Nephron progenitor cell (in vitro differentiated cells): ENCODE measurements around the gene ZNF30.

Experiments used
- DNase-seq: peaks from one replicate; pipeline ENCODE4 v3.0.0; 2021
- H3K27ac Mint-ChIP-seq: 2 replicates; pipeline ENCODE4 v1.8.0; 2021; ENCODE audit warnings: mild to moderate bottlenecking, moderate library complexity, mixed read lengths
- H3K27me3 Mint-ChIP-seq: 2 replicates; pipeline ENCODE4 v1.8.0; 2021; ENCODE audit warnings: mild to moderate bottlenecking, low read depth, mixed read lengths; ENCODE audit not compliant: poor library complexity
- H3K36me3 Mint-ChIP-seq: 2 replicates; pipeline ENCODE4 v1.8.0; 2021; ENCODE audit warnings: low read depth, mixed read lengths
- H3K4me1 Mint-ChIP-seq: 2 replicates; pipeline ENCODE4 v1.8.0; 2021; ENCODE audit warnings: mixed read lengths
- H3K4me3 Mint-ChIP-seq: 2 replicates; pipeline ENCODE4 v1.8.0; 2021; ENCODE audit warnings: mild to moderate bottlenecking, moderate library complexity, mixed read lengths
- H3K9me3 Mint-ChIP-seq: 2 replicates; pipeline ENCODE4 v1.8.0; 2021; ENCODE audit warnings: mild to moderate bottlenecking, moderate library complexity, mixed read lengths
- TF ChIP-seq, protein P1 (sequence below): fragments of 200-600 bp; sonication (generic); IDR thresholded peaks from 2 replicates; pipeline ENCODE4 v1.5.0; 2021; ENCODE audit warnings: antibody characterized with exemption

The ZNF30 gene

DNA sequence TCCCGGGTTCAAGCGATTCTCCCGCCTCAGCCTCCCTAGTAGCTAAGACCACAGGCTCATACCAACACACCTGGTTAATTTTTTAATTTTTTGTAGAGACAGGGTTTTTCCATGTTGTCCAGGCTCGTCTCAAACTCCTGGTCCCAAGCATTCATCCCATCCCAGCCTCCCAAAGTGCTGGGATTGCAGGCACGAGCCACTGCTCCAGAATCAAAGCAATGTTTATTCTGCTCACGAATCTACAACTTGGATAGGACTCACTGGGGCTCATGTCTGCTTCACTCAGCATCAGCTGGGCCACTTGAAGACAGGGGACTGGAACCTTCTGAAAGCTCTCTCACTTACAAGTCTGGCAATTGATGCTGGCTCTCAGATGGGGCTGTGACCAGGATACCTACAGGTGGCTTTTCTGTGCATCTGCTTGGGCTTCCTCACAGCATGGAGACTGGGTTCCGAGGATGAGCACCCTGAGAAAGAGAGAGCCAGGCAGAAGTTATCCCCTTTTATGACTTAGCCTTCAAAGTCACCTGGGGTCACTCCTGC lies 45.5 kb downstream of the ZNF30 start:
- peaks cover 8% of the 10 kb centered on the region for H3K4me1 Mint-ChIP-seq
- peaks cover 12% of the 10 kb centered on the region for H3K27me3 Mint-ChIP-seq
- peaks cover 46% of the 10 kb centered on the region for H3K9me3 Mint-ChIP-seq
- no peak for DNase-seq
- H3K4me3 Mint-ChIP-seq: no peak overlapping the region
- H3K36me3 Mint-ChIP-seq: no peaks in the 10 kb centered on the region
- TF ChIP-seq, protein P1, sequence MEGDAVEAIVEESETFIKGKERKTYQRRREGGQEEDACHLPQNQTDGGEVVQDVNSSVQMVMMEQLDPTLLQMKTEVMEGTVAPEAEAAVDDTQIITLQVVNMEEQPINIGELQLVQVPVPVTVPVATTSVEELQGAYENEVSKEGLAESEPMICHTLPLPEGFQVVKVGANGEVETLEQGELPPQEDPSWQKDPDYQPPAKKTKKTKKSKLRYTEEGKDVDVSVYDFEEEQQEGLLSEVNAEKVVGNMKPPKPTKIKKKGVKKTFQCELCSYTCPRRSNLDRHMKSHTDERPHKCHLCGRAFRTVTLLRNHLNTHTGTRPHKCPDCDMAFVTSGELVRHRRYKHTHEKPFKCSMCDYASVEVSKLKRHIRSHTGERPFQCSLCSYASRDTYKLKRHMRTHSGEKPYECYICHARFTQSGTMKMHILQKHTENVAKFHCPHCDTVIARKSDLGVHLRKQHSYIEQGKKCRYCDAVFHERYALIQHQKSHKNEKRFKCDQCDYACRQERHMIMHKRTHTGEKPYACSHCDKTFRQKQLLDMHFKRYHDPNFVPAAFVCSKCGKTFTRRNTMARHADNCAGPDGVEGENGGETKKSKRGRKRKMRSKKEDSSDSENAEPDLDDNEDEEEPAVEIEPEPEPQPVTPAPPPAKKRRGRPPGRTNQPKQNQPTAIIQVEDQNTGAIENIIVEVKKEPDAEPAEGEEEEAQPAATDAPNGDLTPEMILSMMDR: no peak
- H3K27ac Mint-ChIP-seq: no peak overlapping the region

GRCh38 chr19:34974646-34975045 lies 47.9 kb downstream of the ZNF30 start:
- H3K27me3 Mint-ChIP-seq: peaks cover 15% of the 10 kb centered on the region
- no peaks in the 10 kb centered on the region for H3K36me3 Mint-ChIP-seq
- H3K4me3 Mint-ChIP-seq: no peak overlapping the region
- peaks cover 39% of the 10 kb centered on the region for H3K9me3 Mint-ChIP-seq
- no peak overlapping the region for H3K27ac Mint-ChIP-seq
- TF ChIP-seq, protein P1: no peak
- peaks cover 8% of the 10 kb centered on the region for H3K4me1 Mint-ChIP-seq
- no peak for DNase-seq

GRCh38 chr19:34975056-34975455 lies 48.4 kb downstream of the ZNF30 start:
- no peak overlapping the region for H3K4me3 Mint-ChIP-seq
- H3K9me3 Mint-ChIP-seq: peaks cover 38% of the 10 kb centered on the region
- no peaks in the 10 kb centered on the region for H3K36me3 Mint-ChIP-seq
- peaks cover 8% of the 10 kb centered on the region for H3K4me1 Mint-ChIP-seq
- no peak overlapping the region for H3K27ac Mint-ChIP-seq
- H3K27me3 Mint-ChIP-seq: peaks cover 17% of the 10 kb centered on the region
- TF ChIP-seq, protein P1: no peak
- DNase-seq: no peak

DNA sequence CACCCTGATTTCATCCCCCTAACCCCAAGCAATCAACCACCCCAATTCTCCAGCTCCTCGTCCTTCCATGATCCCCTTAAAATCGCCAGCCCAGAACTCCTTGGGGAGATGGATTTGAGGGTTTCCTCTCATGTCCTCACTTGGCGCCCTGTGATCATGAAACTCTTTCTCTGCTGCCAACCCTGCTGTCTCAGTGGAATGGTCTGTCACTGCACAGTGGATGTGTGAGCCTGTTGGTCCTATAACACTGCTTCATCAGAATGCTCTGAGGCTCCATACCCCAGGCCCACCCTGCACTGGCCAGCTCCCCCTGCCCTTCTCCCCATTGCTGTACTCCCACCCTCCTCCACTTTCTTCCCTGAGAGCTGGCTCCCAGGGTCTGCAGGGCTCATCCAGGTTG lies 49.9 kb downstream of the ZNF30 start:
- H3K4me1 Mint-ChIP-seq: peaks cover 8% of the 10 kb centered on the region
- DNase-seq: no peak

DNA sequence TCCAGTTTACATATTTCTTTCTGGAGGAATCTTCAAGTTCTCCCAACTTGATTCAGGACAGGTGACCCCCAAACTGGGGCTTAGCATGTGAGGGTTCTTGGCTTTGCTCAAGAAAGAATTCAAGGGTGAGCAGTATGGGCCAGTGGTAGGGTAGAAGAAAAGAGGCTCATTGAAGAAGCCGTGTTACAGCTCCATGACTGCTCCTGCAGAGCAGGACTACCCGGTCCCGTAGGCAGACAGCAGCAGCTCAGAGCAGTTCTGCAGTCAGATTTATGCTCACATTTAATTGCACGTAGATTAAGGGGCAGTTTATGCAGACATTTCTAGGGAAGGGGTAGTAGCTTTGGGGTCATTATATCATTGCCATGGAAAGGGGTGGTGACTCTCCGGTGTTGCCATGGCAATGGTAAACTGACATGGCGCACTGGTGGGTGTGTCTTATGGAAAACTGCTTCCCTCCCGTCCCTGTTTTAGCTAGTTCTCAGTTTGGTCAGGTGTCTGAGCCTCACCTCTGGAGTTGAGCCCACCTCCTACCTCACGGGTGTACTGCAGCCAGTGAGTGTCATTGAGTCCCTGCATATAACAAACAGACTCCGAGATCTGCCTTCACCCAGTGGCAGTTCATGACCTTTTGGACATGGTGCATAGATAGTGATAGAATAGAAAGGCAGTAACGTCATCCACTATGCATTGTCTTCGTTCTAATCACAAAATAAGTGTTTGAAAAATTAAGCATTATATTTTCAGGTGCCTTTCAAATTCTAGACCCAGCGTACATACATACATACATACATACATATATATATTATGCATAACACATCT lies 53.3 kb downstream of the ZNF30 start:
- Mint-ChIP-seq H3K4me1 (peaks cover 7% of the 10 kb centered on the region), H3K27me3 (peaks cover 20% of the 10 kb centered on the region)

More for the DNA sequence above, 49.9 kb downstream of the ZNF30 start:
- H3K4me3 Mint-ChIP-seq: no peak overlapping the region
- peaks cover 25% of the 10 kb centered on the region for H3K9me3 Mint-ChIP-seq
- no peaks in the 10 kb centered on the region for H3K36me3 Mint-ChIP-seq
- no peak overlapping the region for H3K27ac Mint-ChIP-seq
- peaks cover 17% of the 10 kb centered on the region for H3K27me3 Mint-ChIP-seq
- TF ChIP-seq, protein P1: no peak

More for the DNA sequence above, 53.3 kb downstream of the ZNF30 start:
- Mint-ChIP-seq H3K9me3 (peaks cover 35% of the 10 kb centered on the region), H3K27ac (no peak overlapping the region), H3K4me3 (no peak overlapping the region), H3K36me3 (no peaks in the 10 kb centered on the region)
- TF ChIP-seq, protein P1: no peak
- DNase-seq: no peak
